Muscle of leg (tissue), 11 donors: ENCODE data around the gene ARID2. TPM values are rescaled to one million over a fixed set of nuclear protein-coding genes. Genes with fewer than 3 reads are reported as not detected.

ENCODE experiments used
- DNase-seq: peaks from one replicate; pipeline ENCODE4 v3.0.0; 2013
- H3K27ac ChIP-seq: one replicate; pipeline ENCODE4 v1.5.1; 2013; ENCODE audit warnings: mild to moderate bottlenecking, low read length, control low read depth
- H3K27me3 ChIP-seq: one replicate; pipeline ENCODE4 v1.6.1; 2013; ENCODE audit warnings: low read length; ENCODE audit not compliant: control insufficient read depth, insufficient read depth
- H3K36me3 ChIP-seq: one replicate; pipeline ENCODE4 v1.6.1; 2013; ENCODE audit warnings: low read length; ENCODE audit not compliant: control insufficient read depth, insufficient read depth
- H3K4me1 ChIP-seq: one replicate; pipeline ENCODE4 v1.6.1; 2013; ENCODE audit warnings: low read length; ENCODE audit not compliant: control insufficient read depth, insufficient read depth
- H3K4me3 ChIP-seq: one replicate; pipeline ENCODE4 v1.5.1; 2013; ENCODE audit warnings: low read length, control low read depth
- H3K9me3 ChIP-seq: replicated peaks from 2 replicates; pipeline ENCODE4 v1.6.1; 2013; ENCODE audit warnings: low read depth, low read length; ENCODE audit not compliant: control insufficient read depth
- WGBS: methylation state at CpG from one replicate; pipeline ENCODE4 v1.1.5; 2013; ENCODE audit warnings: missing lambda C conversion rate; ENCODE audit not compliant: insufficient coverage; 5-methylcytosine and 5-hydroxymethylcytosine counted together
- polyA plus RNA-seq, 8 donors: library from polyadenylated mRNA; unstranded; fragments of 120-200 nt; gene quantifications; one replicate each; pipeline versions ENCODE4 v1.2.1 to v1.2.3, GENCODE V29; 2013; ENCODE audit warnings: inconsistent platforms in 1 of 8, low replicate concordance in 1 of 8; ENCODE audit not compliant: insufficient read length in 8 of 8, insufficient read depth in 1 of 8
- total RNA-seq: library from RNA; stranded (reverse); fragments of 120-200 nt; gene quantifications from one replicate; pipeline ENCODE4 v1.2.4, GENCODE V29; 2013

ARID2 gene
- total and polyA plus RNA-seq, 9 donors = 11.4 to 23.5 (median 16.4) TPM

DNA sequence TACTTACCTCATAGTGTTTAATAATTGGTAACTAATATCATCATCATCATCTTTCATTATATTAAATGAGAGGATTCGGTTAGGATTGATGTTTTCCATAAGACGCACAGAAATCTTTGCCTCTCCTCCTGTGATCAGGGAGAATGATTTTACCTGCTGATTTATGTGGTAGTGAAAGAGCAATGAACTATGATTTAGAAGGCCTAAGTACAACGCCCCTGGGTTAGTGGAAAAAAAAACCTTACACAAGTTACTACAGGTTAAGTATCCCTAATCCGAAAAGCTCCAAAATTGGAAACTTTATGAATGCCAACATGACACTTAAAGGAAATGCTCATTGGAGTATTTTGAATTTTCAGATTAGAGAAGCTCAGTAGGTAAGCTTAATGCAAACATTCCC, 55.8 kb downstream of the ARID2 start:
- Histone ChIP-seq H3K4me1 (no peaks in the 10 kb centered on the region), H3K36me3 (no peaks in the 10 kb centered on the region), H3K9me3 (no peaks in the 10 kb centered on the region), H3K27ac (no peak overlapping the region), H3K4me3 (no peak overlapping the region), H3K27me3 (no peaks in the 10 kb centered on the region)
- no CpG with 5 or more reads among the region's 4 CpGs for WGBS
- no peak for DNase-seq

DNA sequence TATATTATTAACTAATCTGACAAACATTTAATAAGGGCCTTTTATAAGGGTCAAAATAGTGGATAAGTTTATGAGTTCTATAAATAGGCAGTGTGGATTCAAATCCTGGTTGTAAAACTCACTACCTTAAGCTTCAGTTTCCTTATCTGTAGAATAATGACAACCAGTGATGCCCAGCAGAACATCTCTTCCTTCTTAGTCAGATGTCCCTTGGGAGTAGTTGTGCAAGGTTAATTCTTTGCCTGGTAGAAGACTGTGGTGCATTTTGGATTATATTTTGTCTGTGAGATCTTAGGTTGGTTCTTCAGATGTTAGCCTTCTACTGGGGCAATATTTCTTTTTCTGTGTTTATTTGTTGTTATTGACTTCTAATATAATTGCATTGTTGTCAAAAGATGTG, 59.5 kb downstream of the ARID2 start:
- Histone ChIP-seq H3K27me3 (no peaks in the 10 kb centered on the region), H3K36me3 (no peaks in the 10 kb centered on the region), H3K4me1 (no peaks in the 10 kb centered on the region), H3K9me3 (no peaks in the 10 kb centered on the region), H3K27ac (no peak overlapping the region), H3K4me3 (no peak overlapping the region)
- DNase-seq = no peak

DNA sequence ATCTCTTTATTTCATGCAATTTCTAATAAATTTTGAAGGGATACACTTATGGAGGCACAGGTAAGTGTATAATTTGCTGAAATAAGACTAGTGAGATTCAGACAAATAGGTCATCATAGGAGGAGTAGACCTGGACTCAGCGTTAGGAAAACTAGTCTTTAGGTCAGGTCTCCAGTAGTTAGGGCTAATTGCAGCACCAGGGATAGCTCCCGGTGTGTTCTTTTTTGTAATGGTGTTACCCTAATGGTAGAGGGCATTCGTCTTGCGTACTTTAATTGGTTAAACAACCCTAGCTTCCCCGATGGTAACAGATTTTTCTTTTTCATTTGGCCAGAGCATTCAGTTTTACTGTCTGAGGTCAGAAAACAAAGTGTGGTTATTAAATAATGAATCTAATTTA, 64.9 kb downstream of the ARID2 start:
- DNase-seq = no peak
- WGBS = 71% methylated on average over 1 of the region's 5 CpGs

DNA sequence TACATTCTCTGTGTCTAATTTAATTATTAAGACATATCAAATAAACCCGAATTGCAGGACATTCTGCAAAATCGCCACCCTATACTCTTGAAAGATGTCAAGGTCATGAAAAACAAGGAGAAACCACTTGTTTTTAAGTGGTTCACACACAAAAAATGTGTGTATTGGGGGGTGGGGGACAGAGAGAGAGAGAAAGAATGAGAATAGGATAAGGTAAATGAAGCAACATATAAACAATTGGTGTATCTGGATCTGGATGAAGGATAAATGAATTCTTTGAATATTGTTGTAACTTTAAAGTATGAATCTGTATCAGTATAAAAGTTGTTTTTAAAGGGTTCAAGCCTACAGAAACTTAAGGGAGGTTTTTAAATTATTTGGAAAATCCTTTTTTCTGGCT, 72.1 kb downstream of the ARID2 start:
- H3K9me3 ChIP-seq = peaks cover 2% of the 10 kb centered on the region
- no peaks in the 10 kb centered on the region for H3K36me3 ChIP-seq
- no peaks in the 10 kb centered on the region for H3K4me1 ChIP-seq
- H3K27me3 ChIP-seq = no peaks in the 10 kb centered on the region
- no peak for DNase-seq
- no peak overlapping the region for H3K27ac ChIP-seq
- no CpG with 5 or more reads among the region's 2 CpGs for WGBS
- no peak overlapping the region for H3K4me3 ChIP-seq

More for the DNA sequence above, 64.9 kb downstream of the ARID2 start:
- Histone ChIP-seq H3K27ac (no peak overlapping the region), H3K9me3 (no peaks in the 10 kb centered on the region), H3K27me3 (no peaks in the 10 kb centered on the region), H3K36me3 (peaks cover 2% of the 10 kb centered on the region), H3K4me1 (no peaks in the 10 kb centered on the region), H3K4me3 (no peak overlapping the region)

DNA sequence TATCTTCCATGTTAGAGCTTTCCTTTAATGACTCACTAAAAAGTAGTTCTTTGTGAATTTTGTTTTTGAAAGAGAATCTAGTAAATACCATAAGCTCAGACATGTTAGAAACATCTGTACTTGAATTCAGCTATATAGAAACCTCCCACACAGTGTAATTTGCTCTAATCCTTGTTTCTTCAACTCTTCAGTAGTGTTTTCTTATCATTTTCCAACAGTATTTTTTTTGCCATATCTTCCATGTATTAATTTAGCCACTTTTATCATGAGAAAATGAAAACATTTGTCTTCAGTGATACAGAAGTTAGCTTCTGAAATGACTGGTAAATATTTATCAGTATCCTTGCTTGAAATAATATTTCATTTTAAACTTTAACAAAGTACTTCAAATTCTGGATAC, 73.6 kb downstream of the ARID2 start:
- H3K9me3 ChIP-seq = peaks cover 2% of the 10 kb centered on the region
- H3K27ac ChIP-seq = no peak overlapping the region
- H3K36me3 ChIP-seq = no peaks in the 10 kb centered on the region
- no peak overlapping the region for H3K4me3 ChIP-seq
- H3K27me3 ChIP-seq = no peaks in the 10 kb centered on the region
- H3K4me1 ChIP-seq = no peaks in the 10 kb centered on the region
- no peak for DNase-seq

DNA sequence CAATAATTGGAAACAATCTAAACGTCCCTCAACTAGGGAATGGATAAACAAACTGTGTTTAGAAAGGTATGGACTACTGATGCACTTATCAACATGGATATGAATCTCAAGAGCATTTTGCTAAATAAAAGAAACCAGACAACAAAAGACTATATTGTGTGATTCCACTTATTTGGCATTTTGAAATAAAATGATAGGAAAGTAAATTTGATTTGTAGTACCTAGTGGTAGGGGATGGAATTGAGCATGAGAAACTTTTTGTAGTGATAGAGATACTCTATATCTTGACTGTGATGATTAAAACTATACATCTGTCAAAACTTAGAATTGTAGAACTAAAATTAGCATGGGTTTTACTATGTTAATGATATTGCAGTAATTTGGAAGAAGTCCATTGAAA, 87.1 kb downstream of the ARID2 start:
- H3K27me3 ChIP-seq = no peaks in the 10 kb centered on the region
- no peak overlapping the region for H3K27ac ChIP-seq
- no CpG with 5 or more reads among the region's 1 CpG for WGBS
- no peaks in the 10 kb centered on the region for H3K9me3 ChIP-seq
- H3K36me3 ChIP-seq = peaks cover 2% of the 10 kb centered on the region
- DNase-seq = no peak
- no peaks in the 10 kb centered on the region for H3K4me1 ChIP-seq
- no peak overlapping the region for H3K4me3 ChIP-seq

DNA sequence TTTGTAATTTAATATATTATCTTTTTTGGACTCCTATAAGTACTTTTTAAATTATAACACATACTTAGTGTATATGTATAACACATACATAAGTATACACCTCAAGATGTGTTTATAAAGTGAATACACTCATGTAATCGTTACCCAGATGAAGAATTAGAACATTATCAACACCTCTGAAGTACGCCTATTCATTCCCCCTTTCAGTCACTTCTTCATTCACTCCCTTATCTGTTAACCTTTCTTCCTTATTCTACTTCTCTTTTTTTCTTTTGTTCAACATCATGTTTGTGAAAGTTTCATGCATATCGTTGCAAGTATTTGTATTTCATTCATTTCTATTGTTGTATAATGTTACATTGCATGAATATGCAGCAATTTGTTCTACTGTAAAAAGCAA, 98.5 kb downstream of the ARID2 start:
- Histone ChIP-seq H3K27me3 (no peaks in the 10 kb centered on the region), H3K9me3 (no peaks in the 10 kb centered on the region), H3K27ac (no peak overlapping the region), H3K4me1 (no peaks in the 10 kb centered on the region), H3K36me3 (peaks cover 5% of the 10 kb centered on the region), H3K4me3 (no peak overlapping the region)
- DNase-seq = no peak
- no CpG with 5 or more reads among the region's 3 CpGs for WGBS

DNA sequence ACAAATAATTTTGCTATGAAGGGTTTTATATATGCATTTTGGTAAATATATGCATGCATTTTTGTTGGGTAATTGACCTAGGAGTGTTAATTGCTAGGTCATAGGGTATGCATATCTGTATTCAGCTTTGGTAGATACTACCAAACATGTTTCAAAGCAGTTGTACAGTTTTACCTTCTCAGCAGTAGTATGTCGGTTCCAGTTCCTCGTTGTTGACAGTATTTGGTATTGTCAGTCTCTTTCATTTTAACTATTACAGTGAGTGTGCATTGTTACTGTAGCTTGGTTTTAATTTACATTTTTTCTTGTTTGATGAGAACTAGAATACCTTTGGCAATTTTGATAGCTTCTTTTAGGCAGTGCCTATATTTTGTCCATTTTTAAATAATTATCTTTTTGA, 98.9 kb downstream of the ARID2 start:
- Histone ChIP-seq H3K36me3 (peaks cover 5% of the 10 kb centered on the region), H3K9me3 (no peaks in the 10 kb centered on the region), H3K4me3 (no peak overlapping the region), H3K4me1 (no peaks in the 10 kb centered on the region), H3K27ac (no peak overlapping the region), H3K27me3 (no peaks in the 10 kb centered on the region)
- no peak for DNase-seq
- no CpG with 5 or more reads among the region's 2 CpGs for WGBS

DNA sequence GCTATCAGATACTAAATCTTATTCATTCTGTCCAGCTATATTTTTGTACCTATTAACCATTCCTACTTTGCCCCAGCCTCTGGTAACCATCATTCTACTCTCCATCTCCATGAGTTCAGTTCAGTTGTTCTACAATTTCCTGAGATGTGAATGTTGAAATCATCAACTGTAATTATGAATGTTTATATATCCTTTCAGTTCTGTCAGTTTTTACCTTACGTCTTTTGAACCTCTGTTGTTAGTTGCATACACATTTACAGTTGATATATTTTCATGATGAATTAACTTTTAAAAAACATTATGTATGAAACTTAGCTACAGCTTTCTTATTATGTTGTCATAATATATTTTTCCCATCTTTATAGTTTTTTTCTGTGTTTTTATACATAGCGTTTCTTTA, 102.1 kb downstream of the ARID2 start:
- H3K36me3 ChIP-seq = no peaks in the 10 kb centered on the region
- no peaks in the 10 kb centered on the region for H3K4me1 ChIP-seq
- no CpG with 5 or more reads among the region's 2 CpGs for WGBS
- H3K27me3 ChIP-seq = no peaks in the 10 kb centered on the region
- no peak overlapping the region for H3K27ac ChIP-seq
- DNase-seq = no peak
- no peaks in the 10 kb centered on the region for H3K9me3 ChIP-seq
- H3K4me3 ChIP-seq = no peak overlapping the region

DNA sequence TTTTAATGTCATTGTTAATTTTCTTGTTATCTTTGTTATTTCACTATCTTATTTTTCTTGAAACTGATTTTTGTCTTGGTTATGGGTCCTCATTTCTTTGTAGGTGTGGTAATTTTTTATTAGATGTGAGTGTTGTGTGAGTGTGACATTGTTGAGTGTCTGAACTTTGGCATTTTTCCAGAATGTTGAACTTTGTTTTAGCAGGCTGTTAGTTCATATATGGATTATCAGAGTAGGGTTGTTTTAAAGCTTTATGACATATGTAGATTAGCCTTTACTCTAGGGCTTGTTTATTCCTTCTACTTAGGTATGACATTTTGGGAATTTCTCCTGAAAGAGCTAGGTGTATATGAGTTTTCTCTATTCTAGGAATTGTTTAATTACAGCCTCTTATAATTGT, 103.9 kb downstream of the ARID2 start:
- no peaks in the 10 kb centered on the region for H3K4me1 ChIP-seq
- peaks cover 3% of the 10 kb centered on the region for H3K36me3 ChIP-seq
- no peak overlapping the region for H3K27ac ChIP-seq
- no peak for DNase-seq
- no peak overlapping the region for H3K4me3 ChIP-seq
- no peaks in the 10 kb centered on the region for H3K27me3 ChIP-seq
- H3K9me3 ChIP-seq = no peaks in the 10 kb centered on the region

DNA sequence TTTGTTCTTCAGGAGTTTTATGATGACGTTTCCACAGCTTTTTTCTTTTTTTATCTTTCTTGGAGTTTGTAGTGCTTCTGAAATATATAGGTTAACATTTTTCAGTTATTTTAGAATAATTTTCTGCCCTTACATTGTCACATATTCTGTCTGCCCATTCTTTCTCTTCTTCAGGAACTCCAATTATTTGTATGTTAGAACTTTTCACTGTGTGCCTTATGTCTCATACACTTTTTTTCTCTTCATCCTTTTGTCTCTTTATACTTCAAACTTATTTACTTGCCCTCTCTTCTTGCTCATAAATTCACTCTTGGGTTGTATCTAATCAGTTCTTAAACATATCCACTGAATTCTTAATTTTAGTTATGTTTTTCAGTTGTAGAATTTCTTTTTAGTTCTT, 105.3 kb downstream of the ARID2 start:
- peaks cover 7% of the 10 kb centered on the region for H3K36me3 ChIP-seq

More for the DNA sequence above, 105.3 kb downstream of the ARID2 start:
- no peak for DNase-seq
- H3K4me1 ChIP-seq = no peaks in the 10 kb centered on the region
- H3K27ac ChIP-seq = no peak overlapping the region
- no CpG with 5 or more reads among the region's 1 CpG for WGBS
- H3K9me3 ChIP-seq = no peaks in the 10 kb centered on the region
- no peak overlapping the region for H3K4me3 ChIP-seq
- H3K27me3 ChIP-seq = no peaks in the 10 kb centered on the region
